ENCODE data around the gene GRAMD2B.

The GRAMD2B gene

GRCh38 chr5:126461838-126462237 lies 38.6 kb downstream of the GRAMD2B start:
- peaks cover 0 to 4% of the 10 kb centered on the region in 2 experiments; a peak in 1 of 3 replicates for H3K36me3 ChIP-seq (ENCODE audit: control insufficient read depth in 2 of 2, insufficient read depth in 1 of 2, low read length in 2 of 2)
- H3K27ac ChIP-seq (ENCODE audit: extremely low read depth, low read depth, low read length), result no peak overlapping the region
- ChIA-PET CTCF (interaction anchor here (1.1 to 2.3 kb wide), 2 partner anchors 37 to 38 kb away, joined by 3 to 7 read pairs; no protein-coding TSS in a partner anchor), POLR2A (no interaction called here)
- TF ChIP-seq ZNF645 (tag by site-specific recombination; IDR thresholded peaks at IDR 0.05) (no peak), ZBTB10 (tag by site-specific recombination; IDR thresholded peaks at IDR 0.05) (no peak), ZNF274 (IDR thresholded peaks at IDR 0.05; ENCODE audit: low read length) (no peak), ZNF274 (tag by site-specific recombination; IDR thresholded peaks at IDR 0.05; ENCODE audit: borderline replicate concordance) (no peak), ZIC2 (tag by site-specific recombination; IDR thresholded peaks at IDR 0.05) (no peak)
- H3K9me3 ChIP-seq (ENCODE audit: control insufficient read depth, insufficient read depth, low read depth, low read length), result no peaks in the 10 kb centered on the region
- no peaks in the 10 kb centered on the region for H3K4me1 ChIP-seq (ENCODE audit: control insufficient read depth, insufficient read depth, low read length)
- no peak overlapping the region for H3K4me3 ChIP-seq (ENCODE audit: low read depth, low read length)

- ChIA-PET POLR2A (interaction anchor here (0.6 kb wide), 1 partner anchor 438 kb away, joined by 3 read pairs; no protein-coding TSS in a partner anchor), CTCF (interaction anchor here (1.1 to 2.3 kb wide), 2 partner anchors 36 to 38 kb away, joined by 3 to 7 read pairs; no protein-coding TSS in a partner anchor)
- H3K9me3 ChIP-seq (ENCODE audit: control insufficient read depth, insufficient read depth, low read depth, low read length), result no peaks in the 10 kb centered on the region
- TF ChIP-seq ZNF76 (tag by site-specific recombination; IDR thresholded peaks at IDR 0.05; ENCODE audit: borderline replicate concordance, low read depth), result no peak
- no peak for TF ChIP-seq ZNF404 (tag by site-specific recombination; IDR thresholded peaks at IDR 0.05)
- no peak for TF ChIP-seq ZNF202 (tag by site-specific recombination; IDR thresholded peaks at IDR 0.05; ENCODE audit: borderline replicate concordance)
- no peak for TF ChIP-seq ZNF670 (tag by site-specific recombination; IDR thresholded peaks at IDR 0.05; ENCODE audit: low read depth)
- no peak overlapping the region for H3K27ac ChIP-seq (ENCODE audit: extremely low read depth, low read depth, low read length)
- H3K4me3 ChIP-seq (ENCODE audit: low read depth, low read length), result no peak overlapping the region
- H3K36me3 ChIP-seq (ENCODE audit: control insufficient read depth in 2 of 2, insufficient read depth in 1 of 2, low read length in 2 of 2), result peaks cover 0 to 4% of the 10 kb centered on the region in 2 experiments; a peak in 1 of 3 replicates
- no peaks in the 10 kb centered on the region for H3K4me1 ChIP-seq (ENCODE audit: control insufficient read depth, insufficient read depth, low read length)
These were observed 39.2 kb downstream of the GRAMD2B start for GRCh38 chr5:126462239-126463014.

GRCh38 chr5:126464016-126464415 lies 40.8 kb downstream of the GRAMD2B start:
- ChIA-PET CTCF (interaction anchor here (0.6 kb wide), 1 partner anchor 17 kb away, joined by 3 read pairs; no protein-coding TSS in a partner anchor), POLR2A (interaction anchor here (0.7 kb wide), 1 partner anchor 8 kb away, joined by 4 read pairs; no protein-coding TSS in a partner anchor)
- peaks cover 0 to 4% of the 10 kb centered on the region in 2 experiments; a peak in 1 of 3 replicates for H3K36me3 ChIP-seq (ENCODE audit: control insufficient read depth in 2 of 2, insufficient read depth in 1 of 2, low read length in 2 of 2)
- H3K27ac ChIP-seq (ENCODE audit: extremely low read depth, low read depth, low read length), result no peak overlapping the region
- no peak overlapping the region for H3K4me3 ChIP-seq (ENCODE audit: low read depth, low read length)
- TF ChIP-seq INSM2 (tag by site-specific recombination; IDR thresholded peaks at IDR 0.05) (no peak), ZNF274 (IDR thresholded peaks at IDR 0.05; ENCODE audit: low read length) (no peak), ZNF274 (tag by site-specific recombination; IDR thresholded peaks at IDR 0.05; ENCODE audit: borderline replicate concordance) (0 out of 2 replicates have a peak, but pooled peaks have one; percentile 61)
- no peaks in the 10 kb centered on the region for H3K9me3 ChIP-seq (ENCODE audit: control insufficient read depth, insufficient read depth, low read depth, low read length)
- H3K4me1 ChIP-seq (ENCODE audit: control insufficient read depth, insufficient read depth, low read length), result no peaks in the 10 kb centered on the region

All from HEK293 (cell line).